GM21786 (cell line): ENCODE data around the gene PSD.

Source experiments
- ATAC-seq: cut with Tn5 transposase; IDR thresholded peaks from one replicate; pipeline ENCODE4 v1.9.1; 2021; ENCODE audit not compliant: unreplicated experiment

Gene PSD

DNA sequence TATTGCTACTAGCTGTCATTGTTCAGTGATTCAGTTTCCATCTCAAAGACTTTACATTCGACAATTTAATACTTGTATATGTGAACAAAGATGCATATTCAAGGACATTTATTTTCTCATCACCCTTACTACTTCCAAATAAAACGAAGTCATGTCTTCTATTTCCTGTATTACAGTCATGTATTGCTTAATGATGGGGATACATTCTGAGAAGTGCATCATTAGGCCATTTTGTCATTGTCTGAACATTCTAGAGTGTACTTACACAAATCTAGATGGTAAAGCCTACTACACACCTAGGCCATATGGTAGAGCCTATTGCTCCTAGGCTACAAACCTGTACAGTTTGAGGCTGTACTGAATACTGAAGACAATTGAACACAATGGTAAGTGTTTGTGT is 26.3 kb upstream of the PSD start:
- no peak for ATAC-seq

DNA sequence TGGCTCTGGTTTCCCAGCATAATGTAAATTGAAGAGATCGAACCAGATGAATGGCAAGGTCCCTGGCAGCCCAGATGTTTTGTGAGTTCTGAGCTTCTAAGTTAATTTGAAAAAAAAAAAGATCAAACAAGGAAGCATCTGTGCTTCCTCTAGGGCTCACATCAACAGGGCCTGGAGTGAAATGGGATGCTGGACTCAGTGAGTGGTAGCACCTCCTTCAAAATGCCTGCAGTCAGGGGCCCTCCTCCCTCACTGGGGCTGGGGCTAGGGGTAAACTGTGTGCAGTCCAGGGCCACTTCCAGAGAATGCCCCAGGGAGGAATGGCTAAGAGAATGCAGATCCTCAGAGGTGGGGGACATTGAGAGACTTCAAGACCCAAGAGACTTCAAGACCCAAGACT is 19.8 kb upstream of the PSD start:
- ATAC-seq, result no peak

DNA sequence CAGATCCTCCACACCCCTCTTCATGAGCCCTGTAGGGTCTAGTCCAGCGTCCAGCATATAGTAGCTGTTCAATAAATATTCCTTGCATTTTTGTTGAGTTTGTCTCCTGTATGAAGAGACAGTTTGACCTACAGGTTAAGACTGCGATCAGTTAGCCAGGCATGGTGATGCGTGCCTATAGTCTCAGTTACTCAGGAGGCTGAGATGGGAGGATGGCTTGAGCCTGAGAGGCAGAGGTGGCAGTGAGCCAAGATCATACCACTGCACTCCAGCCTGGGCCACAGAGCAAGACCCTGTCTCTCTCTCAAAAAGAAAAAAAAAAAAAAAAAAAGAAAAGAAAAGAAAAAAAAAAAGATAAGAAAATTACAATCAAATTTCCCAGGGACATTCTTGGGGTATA is 18.9 kb upstream of the PSD start:
- ATAC-seq, result no peak

DNA sequence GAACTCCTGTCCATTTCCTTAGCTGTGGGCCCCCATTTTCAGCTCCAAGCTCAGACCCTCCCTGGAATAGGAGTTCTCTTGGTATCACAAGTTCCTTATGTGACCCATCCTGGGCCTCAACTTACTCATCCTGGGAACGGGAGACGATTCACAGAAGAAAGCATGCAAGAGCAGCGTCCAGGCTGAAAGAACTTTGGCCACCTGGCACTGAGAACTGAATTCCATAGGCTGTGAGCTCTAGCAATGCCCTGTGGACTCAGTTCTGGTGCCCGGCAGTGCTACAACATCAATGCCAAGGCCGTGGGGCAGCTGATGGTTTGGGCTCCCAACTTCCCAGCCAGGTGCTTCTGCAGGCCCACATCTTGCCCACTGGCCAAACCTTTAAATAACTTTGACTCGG is 17.7 kb upstream of the PSD start:
- no peak for ATAC-seq

DNA sequence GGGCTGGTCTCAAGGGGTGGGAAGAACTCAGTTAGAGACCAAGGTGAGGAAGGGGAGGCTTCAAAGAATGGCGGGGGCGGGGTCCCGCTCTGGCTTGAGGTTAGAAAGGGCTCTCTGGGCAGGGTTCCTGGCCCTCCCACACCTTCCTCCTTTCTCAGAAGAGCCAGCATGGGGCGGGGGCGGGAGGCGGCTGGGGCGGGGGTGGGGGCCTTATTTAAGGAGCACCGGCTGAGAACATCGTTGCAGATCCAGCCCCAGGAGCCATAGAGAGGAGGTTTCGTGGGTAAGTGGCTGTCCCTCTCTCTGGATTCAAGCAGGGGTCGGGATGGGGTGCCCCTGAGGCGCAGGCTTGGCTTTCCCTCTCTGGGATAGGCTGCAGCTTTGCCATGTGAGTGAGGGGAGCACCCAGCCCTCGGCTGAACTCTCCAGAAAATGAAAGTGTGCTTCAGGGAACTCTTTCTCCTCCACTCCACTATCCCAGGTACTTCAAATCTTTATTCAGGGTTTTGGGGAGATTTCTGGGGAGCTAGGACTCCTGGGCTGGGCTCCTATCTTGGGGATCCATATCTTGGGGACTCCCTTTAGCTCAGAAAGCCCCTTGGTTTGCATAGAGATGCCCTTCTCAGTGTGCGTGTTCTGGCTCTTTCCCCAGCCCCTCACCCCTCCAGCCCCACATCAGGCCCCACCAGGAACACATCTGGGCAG is 17.1 kb upstream of the PSD start:
- no peak for ATAC-seq

DNA sequence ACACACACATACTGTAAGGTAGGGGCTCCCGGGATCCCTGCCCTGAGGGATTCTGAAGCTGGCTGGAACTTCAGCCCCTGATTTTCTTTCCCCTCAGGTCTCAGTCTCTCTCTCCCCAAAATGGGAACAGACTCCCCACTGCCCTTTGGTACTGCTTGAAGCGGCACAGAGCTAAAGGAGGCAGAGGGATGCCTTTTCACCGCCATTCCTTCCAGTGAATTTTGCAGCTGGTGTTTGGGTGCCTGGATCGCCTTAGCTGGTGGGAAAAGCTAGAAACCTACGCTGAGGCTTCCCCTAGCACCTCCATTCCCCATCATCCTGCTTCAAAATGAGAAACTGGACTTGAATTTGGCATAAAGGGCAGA is 16.5 kb upstream of the PSD start:
- ATAC-seq, result no peak

DNA sequence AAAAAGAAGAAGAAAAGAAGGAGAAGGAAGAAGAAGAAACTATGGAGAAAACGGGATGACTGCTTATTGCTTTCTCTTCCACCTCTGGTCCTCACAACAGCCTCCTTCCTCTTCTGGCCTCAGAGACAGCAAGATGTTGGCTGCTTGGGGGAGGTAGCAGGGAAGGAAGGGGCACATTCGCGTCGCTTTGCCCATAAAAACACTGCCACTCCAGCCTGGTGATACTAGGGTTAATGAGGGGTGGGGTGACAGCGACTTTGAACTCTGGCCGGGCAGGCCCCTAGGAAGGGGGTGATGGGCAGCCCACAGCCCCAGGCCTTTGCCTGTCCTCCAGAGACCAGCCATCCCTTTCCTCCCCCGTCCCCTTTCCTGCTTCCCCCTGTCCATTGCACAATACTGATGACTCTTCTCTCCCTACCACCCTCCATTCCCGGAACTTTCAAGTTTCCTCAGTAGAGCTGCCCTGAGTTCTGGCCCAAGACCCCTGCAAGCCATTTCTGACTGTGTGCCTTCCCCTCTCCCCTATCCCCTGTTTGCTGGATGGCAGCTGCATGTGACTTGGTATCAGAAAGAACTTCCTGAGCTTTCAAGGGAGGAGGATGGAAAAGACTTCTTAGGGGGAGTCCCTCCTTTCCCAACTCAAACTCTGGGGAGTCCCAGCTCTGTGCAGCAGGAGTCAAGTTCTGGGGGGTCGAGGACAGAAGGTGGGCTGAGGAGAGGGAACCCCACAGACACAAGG is 16.0 kb upstream of the PSD start:
- no peak for ATAC-seq

DNA sequence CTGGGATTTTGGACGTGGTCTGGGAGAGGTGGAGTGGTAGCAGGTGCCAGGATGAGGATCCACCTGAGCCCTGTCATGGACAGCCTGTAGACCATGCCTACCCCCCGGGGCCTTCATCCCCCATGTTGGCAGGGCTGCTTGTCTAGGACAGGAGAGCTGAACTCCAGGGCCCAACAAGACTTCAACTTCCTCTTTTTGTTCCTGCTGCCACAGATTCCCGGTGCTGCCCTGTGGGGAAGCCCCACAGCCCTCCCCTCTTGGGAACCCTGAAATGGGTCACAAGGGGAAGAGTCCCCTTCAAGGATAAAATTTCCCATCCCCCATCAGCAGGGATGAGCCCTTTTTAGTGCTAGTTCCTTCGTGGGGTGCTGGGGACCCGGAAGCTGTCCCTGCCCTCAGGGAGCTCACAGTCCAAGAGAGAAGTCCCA is 15.0 kb upstream of the PSD start:
- ATAC-seq, result no peak

DNA sequence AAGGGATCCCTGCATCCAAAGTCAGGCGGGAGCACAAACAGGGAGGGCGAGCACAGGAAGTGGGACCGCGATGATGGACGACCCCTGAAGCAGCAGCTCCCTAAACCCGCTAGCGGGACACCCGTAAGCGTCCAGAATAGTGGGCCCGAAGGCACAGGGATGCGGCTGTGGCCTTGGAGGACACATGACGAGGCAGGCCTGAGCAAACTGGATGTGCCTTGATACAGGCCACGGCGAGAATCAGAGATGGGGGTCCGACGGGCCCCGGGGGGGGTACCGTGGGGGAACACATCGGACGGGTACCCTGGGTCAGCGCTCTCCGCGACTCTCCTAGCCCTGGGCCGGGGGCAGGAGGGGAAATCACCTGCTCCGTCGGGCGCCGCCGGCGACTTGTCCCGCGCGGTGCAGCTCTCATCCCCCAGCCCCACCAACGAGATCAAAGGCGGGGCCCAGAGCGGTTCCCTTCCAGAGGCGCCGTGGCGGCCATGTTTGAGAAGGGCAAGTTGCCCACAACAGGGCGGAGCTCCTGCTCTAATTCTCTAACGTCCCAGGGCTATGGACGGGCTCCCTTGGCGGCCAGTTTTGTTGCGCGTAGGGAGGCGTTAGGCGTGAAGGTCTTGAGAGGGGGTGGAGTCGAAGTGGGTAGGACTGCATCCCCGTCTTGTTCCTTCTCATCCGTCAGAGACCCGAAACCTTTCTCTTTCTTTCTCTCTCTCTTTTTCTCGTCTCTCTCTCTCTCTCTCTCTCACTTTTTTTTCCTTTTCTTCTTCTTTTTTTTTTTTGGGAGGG is 13.8 kb upstream of the PSD start, which contains the start of gene CUEDC2:
Gene CUEDC2, minus strand, starts transcription at position 413 of the 789 bp plus-strand sequence. CDS start 7,386 bp downstream, outside the sequence.
- peak; percentile 89 for ATAC-seq

DNA sequence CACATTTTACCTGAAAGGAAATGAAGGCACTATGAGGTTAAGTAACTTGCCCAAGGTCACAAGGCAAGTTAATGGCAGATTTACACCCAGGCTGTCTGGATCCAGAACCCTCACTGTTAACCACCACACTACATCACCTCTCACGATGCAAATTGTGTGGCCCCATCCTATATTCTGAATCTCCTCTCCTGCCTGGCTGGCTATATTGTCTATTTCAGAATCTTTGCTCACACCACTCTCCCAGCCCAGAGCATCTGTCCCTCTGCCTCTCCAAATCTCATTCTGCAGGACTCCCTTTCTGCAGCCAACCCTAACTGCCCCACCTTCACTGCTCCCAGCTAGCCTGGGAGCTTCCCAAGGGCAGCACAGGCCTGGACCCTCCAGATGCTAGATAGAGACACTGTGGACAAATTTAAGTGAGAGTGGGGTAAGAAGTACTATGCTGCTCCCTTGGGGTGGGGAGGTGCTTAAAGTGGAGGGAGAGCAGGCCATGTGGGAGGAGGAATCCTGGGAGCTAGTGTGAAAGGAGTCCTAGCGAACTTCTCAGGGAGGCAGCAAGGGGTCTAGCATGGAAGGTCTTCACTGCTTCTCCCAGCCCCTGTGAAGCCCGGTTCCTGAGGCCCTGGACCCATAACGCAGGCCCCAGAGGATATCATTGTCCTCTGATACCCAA is 13.0 kb upstream of the PSD start:
- ATAC-seq, result no peak

DNA sequence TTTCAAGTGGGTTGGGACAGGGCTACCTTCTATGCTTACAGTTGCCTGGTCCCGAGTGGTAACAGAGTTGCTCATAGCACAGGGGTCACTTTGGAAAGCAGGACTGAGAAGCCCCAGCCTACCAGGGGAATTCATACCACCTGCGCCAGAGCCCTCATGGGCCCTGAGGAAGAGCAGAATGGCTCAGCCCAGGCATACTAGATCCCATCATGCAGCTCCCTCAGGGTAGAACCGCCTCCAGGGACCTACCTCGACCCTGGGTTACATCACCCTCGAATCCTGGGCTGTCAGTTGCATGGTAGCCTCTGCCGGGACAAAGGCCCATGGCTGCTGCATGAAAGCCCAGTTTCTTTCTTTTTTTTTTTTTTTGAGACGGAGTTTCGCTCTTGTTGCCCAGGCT is 10.9 kb upstream of the PSD start:
- no peak for ATAC-seq

DNA sequence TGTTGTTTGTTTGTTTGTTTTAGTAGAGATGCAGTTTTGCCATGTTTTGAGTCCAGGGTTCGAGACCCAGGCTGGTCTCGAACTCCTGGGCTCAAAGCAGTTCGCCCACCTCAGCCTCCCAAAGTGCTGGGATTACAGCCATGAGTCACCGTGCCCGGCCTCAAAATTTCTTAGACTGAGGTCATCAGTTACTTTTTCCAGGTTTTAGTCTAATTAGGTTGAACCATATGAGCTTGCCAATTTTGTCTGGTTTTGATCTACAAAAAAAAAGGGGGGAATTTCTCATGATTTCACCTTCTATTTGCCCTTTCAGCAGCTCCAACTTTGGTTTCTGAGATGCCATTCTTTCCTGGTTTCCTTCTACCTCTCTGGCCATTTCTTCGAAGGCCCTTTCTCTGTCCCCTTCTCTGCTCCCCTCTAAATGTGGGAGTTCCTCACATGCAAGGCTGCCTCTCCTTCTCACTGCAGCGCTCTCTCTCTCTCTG is 8.3 kb upstream of the PSD start:
- ATAC-seq, result no peak

DNA sequence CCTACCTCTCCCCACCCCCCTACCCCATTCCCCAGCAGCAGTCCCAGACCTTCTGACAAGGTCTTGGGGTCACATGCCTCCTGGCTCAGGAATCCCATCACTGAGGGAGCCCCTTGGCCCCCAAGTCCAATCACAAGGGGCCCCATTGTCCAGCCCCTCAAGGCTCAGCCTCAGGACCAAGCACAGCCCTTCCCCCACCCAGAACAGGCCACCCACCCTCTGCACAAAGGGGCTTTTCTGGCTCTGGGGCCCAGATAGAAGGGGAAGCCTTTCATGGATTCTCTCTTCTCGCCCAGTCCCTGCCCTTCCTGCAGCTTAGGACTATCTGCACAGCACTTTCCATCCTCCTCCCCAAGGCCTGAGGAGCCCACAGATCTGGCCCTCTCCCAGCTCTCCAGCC is 6.9 kb upstream of the PSD start:
- no peak for ATAC-seq

DNA sequence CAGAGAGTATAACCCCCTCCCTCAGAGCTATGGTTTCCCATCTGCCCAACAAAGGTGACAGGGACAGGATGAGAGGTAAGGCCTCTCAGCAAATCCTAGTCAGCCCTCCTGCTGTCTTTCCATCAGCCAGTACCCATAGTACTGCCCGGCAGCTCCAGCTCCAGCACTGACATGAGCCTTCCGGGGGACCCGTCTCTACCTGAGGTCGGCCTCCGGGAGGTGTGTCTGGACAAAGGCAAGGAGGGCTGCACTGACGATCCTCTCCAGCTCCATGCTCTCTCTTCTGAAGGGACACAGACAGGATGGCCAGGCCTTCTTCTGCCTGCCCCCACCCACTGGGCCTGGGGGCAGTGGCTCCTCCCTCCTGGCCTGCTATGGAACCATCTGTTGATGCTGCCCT is 6.3 kb upstream of the PSD start:
- no peak for ATAC-seq

DNA sequence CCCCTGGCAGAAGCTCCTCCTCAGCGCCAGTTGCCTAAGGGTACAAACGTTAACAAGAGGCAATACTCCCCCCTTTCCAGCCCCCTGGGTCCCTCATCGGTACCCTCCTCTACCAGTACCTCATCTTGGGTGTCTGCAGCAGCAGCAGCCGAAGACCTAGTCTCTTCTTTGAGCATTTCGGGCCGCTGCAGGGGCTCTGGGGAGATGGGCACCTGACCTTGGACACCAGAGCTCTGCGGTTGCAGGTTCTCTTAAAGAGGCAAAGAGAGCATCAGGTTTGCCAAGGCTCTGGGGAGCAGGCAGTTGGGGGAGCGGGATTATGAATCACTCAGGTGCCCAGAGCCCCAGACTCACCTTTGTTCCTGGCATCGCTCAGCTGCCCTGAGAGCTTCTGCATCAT is 5.6 kb upstream of the PSD start:
- no peak for ATAC-seq

DNA sequence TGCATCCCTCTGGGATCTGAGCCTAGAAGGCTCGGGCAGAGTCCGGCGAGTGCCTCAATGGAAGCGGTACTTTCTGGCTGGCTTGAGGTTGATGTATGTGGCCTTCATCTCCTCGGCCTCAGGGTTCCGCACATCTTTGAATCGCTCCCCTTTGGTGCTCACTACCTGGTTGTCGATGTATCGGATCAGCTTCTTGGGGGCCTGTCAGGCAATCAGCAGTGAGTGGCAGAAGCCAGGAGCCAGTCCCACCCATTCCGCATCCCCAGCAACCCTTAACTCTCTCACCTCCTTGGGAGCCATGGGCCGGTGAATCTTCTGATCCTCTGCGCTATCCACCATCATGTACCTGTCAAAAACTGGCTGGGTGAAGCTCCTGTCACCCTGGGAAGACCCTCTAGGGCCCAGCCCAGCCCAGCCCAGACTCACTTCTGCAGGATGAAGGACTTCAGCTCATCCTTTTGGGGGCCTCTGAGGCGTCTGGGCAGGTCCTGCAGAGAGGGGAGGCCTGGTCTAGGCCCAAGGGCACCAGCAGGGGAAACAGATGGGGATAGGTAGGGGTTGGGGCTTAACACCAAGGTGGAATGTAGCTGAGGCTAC is 4.9 kb upstream of the PSD start:
- no peak for ATAC-seq

DNA sequence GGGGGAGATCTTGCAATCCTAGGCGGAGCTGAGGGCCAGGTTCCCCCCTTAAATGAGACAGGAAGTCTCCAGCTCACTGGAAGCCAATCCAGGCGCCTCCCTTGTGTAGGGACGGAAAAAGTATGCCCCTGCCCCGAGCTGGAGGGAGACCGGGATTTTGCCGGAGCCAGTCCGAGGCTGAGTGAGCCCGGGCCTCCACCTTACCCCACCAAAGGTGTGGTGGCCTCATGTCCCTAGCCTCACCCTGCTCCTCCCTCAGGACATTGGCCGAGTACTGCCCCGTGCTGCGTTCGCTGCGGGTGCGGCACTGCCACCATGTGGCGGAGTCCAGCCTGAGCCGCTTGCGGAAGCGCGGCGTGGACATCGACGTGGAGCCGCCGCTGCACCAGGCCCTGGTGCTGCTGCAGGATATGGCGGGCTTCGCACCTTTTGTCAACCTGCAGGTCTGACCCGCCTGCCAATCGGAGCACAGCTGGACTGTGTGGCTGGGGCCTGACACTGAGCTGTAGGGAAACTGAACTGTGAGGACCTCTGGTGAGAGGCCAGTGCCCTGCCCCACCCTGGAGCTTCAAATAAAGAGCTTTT is 4.1 kb upstream of the PSD start:
- no peak for ATAC-seq

DNA sequence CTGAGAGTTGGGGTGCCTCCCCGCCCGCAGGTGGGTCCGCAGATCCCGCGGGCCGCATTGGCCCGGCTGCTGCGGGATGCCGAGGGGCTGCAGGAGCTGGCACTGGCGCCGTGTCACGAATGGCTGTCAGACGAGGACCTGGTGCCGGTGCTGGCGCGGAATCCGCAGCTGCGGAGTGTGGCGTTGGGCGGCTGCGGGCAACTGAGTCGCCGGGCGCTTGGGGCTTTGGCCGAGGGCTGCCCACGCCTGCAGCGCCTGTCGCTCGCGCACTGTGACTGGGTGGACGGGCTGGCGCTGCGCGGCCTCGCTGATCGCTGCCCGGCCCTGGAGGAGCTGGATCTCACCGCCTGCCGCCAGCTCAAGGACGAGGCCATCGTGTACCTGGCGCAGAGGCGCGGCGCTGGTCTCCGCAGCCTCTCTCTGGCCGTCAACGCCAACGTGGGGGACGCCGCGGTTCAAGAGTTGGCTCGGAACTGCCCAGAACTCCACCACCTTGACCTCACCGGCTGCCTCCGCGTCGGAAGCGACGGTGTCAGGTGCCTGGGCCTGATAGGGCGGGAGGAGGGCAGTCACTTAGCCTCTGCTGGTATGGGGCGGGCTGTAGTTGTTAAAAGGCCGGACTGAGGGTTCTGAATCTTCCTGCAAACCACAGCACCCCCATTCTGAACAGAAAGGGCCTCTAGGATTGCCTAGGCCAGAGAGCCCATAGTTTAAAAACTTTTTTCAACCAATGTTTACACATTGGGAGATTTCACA is 3.4 kb upstream of the PSD start:
- ATAC-seq, result no peak

DNA sequence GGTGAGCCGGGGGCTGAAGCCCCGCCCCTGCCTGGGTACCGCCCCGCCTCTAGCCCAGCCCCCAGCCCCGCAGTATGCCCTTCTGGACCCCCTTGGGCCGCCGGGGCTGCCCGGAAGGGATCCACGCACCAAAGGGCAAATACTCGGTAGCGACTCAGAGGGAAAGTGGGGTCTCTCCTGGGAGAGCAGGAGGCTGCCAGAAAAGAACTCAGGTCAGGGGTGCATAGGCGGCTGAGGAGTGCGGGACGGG is 2.8 kb upstream of the PSD start:
- no peak for ATAC-seq
